GM23338 (cell line): ENCODE results near the gene KCNT1. TPM values are rescaled to one million over a fixed set of nuclear protein-coding genes. Genes with fewer than 3 reads are reported as not detected.

ENCODE experiments used
- ATAC-seq: fragments of 200-7000 bp; cut with Tn5 transposase; 3 replicates; pipeline ENCODE4 v1.9.1; 2020
- DNase-seq: peaks from one replicate; pipeline ENCODE4 v3.0.0-alpha.2; 2015; ENCODE audit warnings: low spot score
- H2AFZ ChIP-seq: fragments of 200-600 bp; sonication (generic); 2 replicates; pipeline ENCODE4 v1.8.0; 2016; ENCODE audit warnings: antibody characterized with exemption, mild to moderate bottlenecking, moderate library complexity
- H3F3A ChIP-seq: fragments of 200-600 bp; sonication (generic); replicated peaks from 2 replicates; pipeline ENCODE4 v1.8.0; 2017; ENCODE audit warnings: antibody characterized with exemption, mixed run types, low read depth
- H3K27ac ChIP-seq: fragments of 200-600 bp; sonication (generic); 2 replicates; pipeline ENCODE4 v1.6.1; 2016; ENCODE audit warnings: low read depth
- H3K27me3 ChIP-seq: fragments of 200-600 bp; sonication (generic); 2 replicates; pipeline ENCODE4 v1.8.0; 2016; ENCODE audit warnings: mild to moderate bottlenecking, mixed run types, moderate library complexity; ENCODE audit not compliant: insufficient read depth
- H3K36me3 ChIP-seq: fragments of 200-600 bp; sonication (generic); 2 replicates; pipeline ENCODE4 v1.8.0; 2016; ENCODE audit warnings: mild to moderate bottlenecking; ENCODE audit not compliant: insufficient read depth
- H3K4me1 ChIP-seq: fragments of 200-600 bp; sonication (generic); 2 replicates; pipeline ENCODE4 v1.8.0; 2016; ENCODE audit warnings: mild to moderate bottlenecking, moderate library complexity; ENCODE audit not compliant: insufficient read depth
- H3K4me2 ChIP-seq: fragments of 200-600 bp; sonication (generic); 2 replicates; pipeline ENCODE4 v1.7.1; 2017; ENCODE audit warnings: mixed run types
- H3K4me3 ChIP-seq: fragments of 200-600 bp; sonication (generic); 2 replicates; pipeline ENCODE4 v1.6.1; 2016; ENCODE audit warnings: mixed run types
- H3K79me2 ChIP-seq: fragments of 200-600 bp; sonication (generic); replicated peaks from 2 replicates; pipeline ENCODE4 v1.8.0; 2017; ENCODE audit warnings: mild to moderate bottlenecking; ENCODE audit not compliant: insufficient read depth
- H3K9me2 ChIP-seq: fragments of 200-600 bp; sonication (generic); 2 replicates; pipeline ENCODE4 v1.8.0; 2017; ENCODE audit not compliant: insufficient read depth
- H4K20me1 ChIP-seq: fragments of 200-600 bp; sonication (generic); replicated peaks from 2 replicates; pipeline ENCODE4 v1.8.0; 2017; ENCODE audit warnings: mild to moderate bottlenecking; ENCODE audit not compliant: insufficient read depth
- H3K27ac Mint-ChIP-seq: 2 replicates; pipeline ENCODE4 v1.8.0; 2020; ENCODE audit warnings: inconsistent platforms, mild to moderate bottlenecking, moderate library complexity, mixed read lengths
- H3K27me3 Mint-ChIP-seq: 3 replicates; pipeline ENCODE4 v1.8.0; 2022; ENCODE audit warnings: low read depth, mild to moderate bottlenecking, moderate library complexity, mixed read lengths, inconsistent platforms; ENCODE audit not compliant: insufficient read depth, poor library complexity
- H3K36me3 Mint-ChIP-seq: 3 replicates; pipeline ENCODE4 v1.8.0; 2021; ENCODE audit warnings: low read depth, mild to moderate bottlenecking, inconsistent platforms, moderate library complexity, mixed read lengths
- H3K4me1 Mint-ChIP-seq: 3 replicates; pipeline ENCODE4 v1.8.0; 2020; ENCODE audit warnings: mild to moderate bottlenecking, inconsistent platforms, mixed read lengths
- H3K4me3 Mint-ChIP-seq: 3 replicates; pipeline ENCODE4 v1.8.0; 2021; ENCODE audit warnings: moderate library complexity, mild to moderate bottlenecking, inconsistent platforms, mixed read lengths
- H3K9me3 Mint-ChIP-seq: 3 replicates; pipeline ENCODE4 v1.8.0; 2020; ENCODE audit warnings: moderate library complexity, mild to moderate bottlenecking, inconsistent platforms, mixed read lengths
- CREB1 ChIP-seq: fragments of 250-450 bp; sonication (Bioruptor Pico); IDR thresholded peaks from 2 replicates; pipeline ENCODE4 v1.5.0; 2020; ENCODE audit warnings: low read depth, mild to moderate bottlenecking, moderate library complexity
- EZH2 ChIP-seq: fragments of 200-600 bp; sonication (generic); IDR thresholded peaks from one replicate; pipeline ENCODE4 v1.8.0; 2017; ENCODE audit warnings: antibody characterized with exemption, mild to moderate bottlenecking, low read depth; ENCODE audit not compliant: unreplicated experiment
- EZH2phosphoT487 ChIP-seq: fragments of 200-600 bp; sonication (generic); IDR thresholded peaks from one replicate; pipeline ENCODE4 v1.8.1; 2018; ENCODE audit warnings: antibody characterized with exemption; ENCODE audit not compliant: unreplicated experiment
- JUNB ChIP-seq: IDR thresholded peaks from one replicate; pipeline ENCODE4 v1.6.1; 2016; ENCODE audit warnings: antibody characterized with exemption; ENCODE audit not compliant: unreplicated experiment
- NANOG ChIP-seq: IDR thresholded peaks from 2 replicates; pipeline ENCODE4 v1.6.1; 2016; ENCODE audit warnings: antibody characterized with exemption, borderline replicate concordance
- POLR2AphosphoS5 ChIP-seq: IDR thresholded peaks from 2 replicates; pipeline ENCODE4 v1.6.1; 2016; ENCODE audit warnings: antibody characterized with exemption, low read depth
- STAT1 ChIP-seq: IDR thresholded peaks from one replicate; pipeline ENCODE4 v1.6.1; 2016; ENCODE audit warnings: antibody characterized with exemption; ENCODE audit not compliant: unreplicated experiment
- ZNF114 ChIP-seq: fragments of 250-450 bp; sonication (Bioruptor Pico); IDR thresholded peaks from 2 replicates; pipeline ENCODE4 v1.5.0; 2020; ENCODE audit warnings: mild to moderate bottlenecking, moderate library complexity
- ZNF331 ChIP-seq: fragments of 250-450 bp; sonication (Bioruptor Pico); IDR thresholded peaks from 2 replicates; pipeline ENCODE4 v1.5.0; 2020; ENCODE audit warnings: low read depth, mild to moderate bottlenecking, moderate library complexity
- polyA plus RNA-seq: library from polyadenylated mRNA; unstranded; fragments of >200 nt; fragmentation: Nextera tagmentation; extraction: Ambion mirVana; gene quantifications from 2 replicates; pipeline ENCODE4 v1.2.1, GENCODE V29; 2016
- total RNA-seq: library from RNA; depleted of rRNA; stranded (reverse); fragments of >200 nt; shearing (Covaris generic); gene quantifications from 2 replicates; pipeline ENCODE4 v1.2.3, GENCODE V29; 2014
- TF ChIP-seq, protein P1 (sequence below): IDR thresholded peaks from 2 replicates; pipeline ENCODE4 v1.6.1; 2016; ENCODE audit warnings: antibody characterized with exemption
- TF ChIP-seq, protein P2 (sequence below), 2 experiments: fragments of 200-600 bp in 1 of 2; sonication (generic) in 1 of 2; conservative IDR thresholded peaks; 2 replicates each; pipeline versions ENCODE4 v1.5.1 to v1.6.1; 2016 to 2017; ENCODE audit warnings: antibody characterized with exemption in 2 of 2, low read depth in 2 of 2, mild to moderate bottlenecking in 2 of 2, moderate library complexity in 1 of 2
- TF ChIP-seq, protein P3 (sequence below): fragments of 250-450 bp; sonication (Bioruptor Pico); IDR thresholded peaks from 2 replicates; pipeline ENCODE4 v1.5.0; 2020; ENCODE audit warnings: mild to moderate bottlenecking, moderate library complexity
- TF ChIP-seq, protein P4 (sequence below): IDR thresholded peaks from one replicate; pipeline ENCODE4 v1.6.1; 2018; ENCODE audit warnings: antibody characterized with exemption; ENCODE audit not compliant: unreplicated experiment

The KCNT1 gene
- total and polyA plus RNA-seq, 2 experiments from 2014 or later, result 0.05 to 0.28 TPM

- no peak overlapping the region for H3K4me2 ChIP-seq
- no peak overlapping the region for H3K4me3 ChIP-seq
- Mint-ChIP-seq H3K36me3 (no peaks in the 10 kb centered on the region; the same call in 2 of the 3 replicates), H3K27ac (no peak overlapping the region), H3K4me3 (no peak overlapping the region), H3K4me1 (no peaks in the 10 kb centered on the region; the same call in 2 of the 3 replicates), H3K9me3 (no peaks in the 10 kb centered on the region), H3K27me3 (peaks cover 3% of the 10 kb centered on the region)
- H2AFZ ChIP-seq, result no peak overlapping the region
- no peaks in the 10 kb centered on the region for H3K9me2 ChIP-seq
- no peaks in the 10 kb centered on the region for H3K27me3 ChIP-seq
- DNase-seq (no peak), ATAC-seq (no peak)
- H4K20me1 ChIP-seq, result no peaks in the 10 kb centered on the region
- TF ChIP-seq, protein P1, sequence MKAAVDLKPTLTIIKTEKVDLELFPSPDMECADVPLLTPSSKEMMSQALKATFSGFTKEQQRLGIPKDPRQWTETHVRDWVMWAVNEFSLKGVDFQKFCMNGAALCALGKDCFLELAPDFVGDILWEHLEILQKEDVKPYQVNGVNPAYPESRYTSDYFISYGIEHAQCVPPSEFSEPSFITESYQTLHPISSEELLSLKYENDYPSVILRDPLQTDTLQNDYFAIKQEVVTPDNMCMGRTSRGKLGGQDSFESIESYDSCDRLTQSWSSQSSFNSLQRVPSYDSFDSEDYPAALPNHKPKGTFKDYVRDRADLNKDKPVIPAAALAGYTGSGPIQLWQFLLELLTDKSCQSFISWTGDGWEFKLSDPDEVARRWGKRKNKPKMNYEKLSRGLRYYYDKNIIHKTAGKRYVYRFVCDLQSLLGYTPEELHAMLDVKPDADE, result no peak
- TF ChIP-seq CREB1 (CRISPR knock-in tag) (no peak), NANOG (no peak), ZNF114 (no peak), ZNF331 (CRISPR knock-in tag) (no peak), POLR2AphosphoS5 (no peak), EZH2phosphoT487 (no peak), STAT1 (no peak), JUNB (no peak), EZH2 (no peak)
- TF ChIP-seq, protein P2, sequence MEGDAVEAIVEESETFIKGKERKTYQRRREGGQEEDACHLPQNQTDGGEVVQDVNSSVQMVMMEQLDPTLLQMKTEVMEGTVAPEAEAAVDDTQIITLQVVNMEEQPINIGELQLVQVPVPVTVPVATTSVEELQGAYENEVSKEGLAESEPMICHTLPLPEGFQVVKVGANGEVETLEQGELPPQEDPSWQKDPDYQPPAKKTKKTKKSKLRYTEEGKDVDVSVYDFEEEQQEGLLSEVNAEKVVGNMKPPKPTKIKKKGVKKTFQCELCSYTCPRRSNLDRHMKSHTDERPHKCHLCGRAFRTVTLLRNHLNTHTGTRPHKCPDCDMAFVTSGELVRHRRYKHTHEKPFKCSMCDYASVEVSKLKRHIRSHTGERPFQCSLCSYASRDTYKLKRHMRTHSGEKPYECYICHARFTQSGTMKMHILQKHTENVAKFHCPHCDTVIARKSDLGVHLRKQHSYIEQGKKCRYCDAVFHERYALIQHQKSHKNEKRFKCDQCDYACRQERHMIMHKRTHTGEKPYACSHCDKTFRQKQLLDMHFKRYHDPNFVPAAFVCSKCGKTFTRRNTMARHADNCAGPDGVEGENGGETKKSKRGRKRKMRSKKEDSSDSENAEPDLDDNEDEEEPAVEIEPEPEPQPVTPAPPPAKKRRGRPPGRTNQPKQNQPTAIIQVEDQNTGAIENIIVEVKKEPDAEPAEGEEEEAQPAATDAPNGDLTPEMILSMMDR (conservative IDR thresholded peaks at IDR 0.05; ENCODE audit: low read depth in 2 of 2), result no peak
- TF ChIP-seq, protein P3, sequence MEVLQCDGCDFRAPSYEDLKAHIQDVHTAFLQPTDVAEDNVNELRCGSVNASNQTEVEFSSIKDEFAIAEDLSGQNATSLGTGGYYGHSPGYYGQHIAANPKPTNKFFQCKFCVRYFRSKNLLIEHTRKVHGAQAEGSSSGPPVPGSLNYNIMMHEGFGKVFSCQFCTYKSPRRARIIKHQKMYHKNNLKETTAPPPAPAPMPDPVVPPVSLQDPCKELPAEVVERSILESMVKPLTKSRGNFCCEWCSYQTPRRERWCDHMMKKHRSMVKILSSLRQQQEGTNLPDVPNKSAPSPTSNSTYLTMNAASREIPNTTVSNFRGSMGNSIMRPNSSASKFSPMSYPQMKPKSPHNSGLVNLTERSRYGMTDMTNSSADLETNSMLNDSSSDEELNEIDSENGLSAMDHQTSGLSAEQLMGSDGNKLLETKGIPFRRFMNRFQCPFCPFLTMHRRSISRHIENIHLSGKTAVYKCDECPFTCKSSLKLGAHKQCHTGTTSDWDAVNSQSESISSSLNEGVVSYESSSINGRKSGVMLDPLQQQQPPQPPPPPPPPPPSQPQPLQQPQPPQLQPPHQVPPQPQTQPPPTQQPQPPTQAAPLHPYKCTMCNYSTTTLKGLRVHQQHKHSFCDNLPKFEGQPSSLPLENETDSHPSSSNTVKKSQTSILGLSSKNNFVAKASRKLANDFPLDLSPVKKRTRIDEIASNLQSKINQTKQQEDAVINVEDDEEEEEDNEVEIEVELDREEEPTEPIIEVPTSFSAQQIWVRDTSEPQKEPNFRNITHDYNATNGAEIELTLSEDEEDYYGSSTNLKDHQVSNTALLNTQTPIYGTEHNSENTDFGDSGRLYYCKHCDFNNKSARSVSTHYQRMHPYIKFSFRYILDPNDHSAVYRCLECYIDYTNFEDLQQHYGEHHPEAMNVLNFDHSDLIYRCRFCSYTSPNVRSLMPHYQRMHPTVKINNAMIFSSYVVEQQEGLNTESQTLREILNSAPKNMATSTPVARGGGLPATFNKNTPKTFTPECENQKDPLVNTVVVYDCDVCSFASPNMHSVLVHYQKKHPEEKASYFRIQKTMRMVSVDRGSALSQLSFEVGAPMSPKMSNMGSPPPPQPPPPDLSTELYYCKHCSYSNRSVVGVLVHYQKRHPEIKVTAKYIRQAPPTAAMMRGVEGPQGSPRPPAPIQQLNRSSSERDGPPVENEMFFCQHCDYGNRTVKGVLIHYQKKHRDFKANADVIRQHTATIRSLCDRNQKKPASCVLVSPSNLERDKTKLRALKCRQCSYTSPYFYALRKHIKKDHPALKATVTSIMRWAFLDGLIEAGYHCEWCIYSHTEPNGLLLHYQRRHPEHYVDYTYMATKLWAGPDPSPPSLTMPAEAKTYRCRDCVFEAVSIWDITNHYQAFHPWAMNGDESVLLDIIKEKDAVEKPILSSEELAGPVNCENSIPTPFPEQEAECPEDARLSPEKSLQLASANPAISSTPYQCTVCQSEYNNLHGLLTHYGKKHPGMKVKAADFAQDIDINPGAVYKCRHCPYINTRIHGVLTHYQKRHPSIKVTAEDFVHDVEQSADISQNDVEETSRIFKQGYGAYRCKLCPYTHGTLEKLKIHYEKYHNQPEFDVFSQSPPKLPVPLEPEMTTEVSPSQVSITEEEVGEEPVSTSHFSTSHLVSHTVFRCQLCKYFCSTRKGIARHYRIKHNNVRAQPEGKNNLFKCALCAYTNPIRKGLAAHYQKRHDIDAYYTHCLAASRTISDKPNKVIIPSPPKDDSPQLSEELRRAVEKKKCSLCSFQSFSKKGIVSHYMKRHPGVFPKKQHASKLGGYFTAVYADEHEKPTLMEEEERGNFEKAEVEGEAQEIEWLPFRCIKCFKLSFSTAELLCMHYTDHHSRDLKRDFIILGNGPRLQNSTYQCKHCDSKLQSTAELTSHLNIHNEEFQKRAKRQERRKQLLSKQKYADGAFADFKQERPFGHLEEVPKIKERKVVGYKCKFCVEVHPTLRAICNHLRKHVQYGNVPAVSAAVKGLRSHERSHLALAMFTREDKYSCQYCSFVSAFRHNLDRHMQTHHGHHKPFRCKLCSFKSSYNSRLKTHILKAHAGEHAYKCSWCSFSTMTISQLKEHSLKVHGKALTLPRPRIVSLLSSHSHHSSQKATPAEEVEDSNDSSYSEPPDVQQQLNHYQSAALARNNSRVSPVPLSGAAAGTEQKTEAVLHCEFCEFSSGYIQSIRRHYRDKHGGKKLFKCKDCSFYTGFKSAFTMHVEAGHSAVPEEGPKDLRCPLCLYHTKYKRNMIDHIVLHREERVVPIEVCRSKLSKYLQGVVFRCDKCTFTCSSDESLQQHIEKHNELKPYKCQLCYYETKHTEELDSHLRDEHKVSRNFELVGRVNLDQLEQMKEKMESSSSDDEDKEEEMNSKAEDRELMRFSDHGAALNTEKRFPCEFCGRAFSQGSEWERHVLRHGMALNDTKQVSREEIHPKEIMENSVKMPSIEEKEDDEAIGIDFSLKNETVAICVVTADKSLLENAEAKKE (CRISPR knock-in tag), result no peak
- TF ChIP-seq, protein P4, sequence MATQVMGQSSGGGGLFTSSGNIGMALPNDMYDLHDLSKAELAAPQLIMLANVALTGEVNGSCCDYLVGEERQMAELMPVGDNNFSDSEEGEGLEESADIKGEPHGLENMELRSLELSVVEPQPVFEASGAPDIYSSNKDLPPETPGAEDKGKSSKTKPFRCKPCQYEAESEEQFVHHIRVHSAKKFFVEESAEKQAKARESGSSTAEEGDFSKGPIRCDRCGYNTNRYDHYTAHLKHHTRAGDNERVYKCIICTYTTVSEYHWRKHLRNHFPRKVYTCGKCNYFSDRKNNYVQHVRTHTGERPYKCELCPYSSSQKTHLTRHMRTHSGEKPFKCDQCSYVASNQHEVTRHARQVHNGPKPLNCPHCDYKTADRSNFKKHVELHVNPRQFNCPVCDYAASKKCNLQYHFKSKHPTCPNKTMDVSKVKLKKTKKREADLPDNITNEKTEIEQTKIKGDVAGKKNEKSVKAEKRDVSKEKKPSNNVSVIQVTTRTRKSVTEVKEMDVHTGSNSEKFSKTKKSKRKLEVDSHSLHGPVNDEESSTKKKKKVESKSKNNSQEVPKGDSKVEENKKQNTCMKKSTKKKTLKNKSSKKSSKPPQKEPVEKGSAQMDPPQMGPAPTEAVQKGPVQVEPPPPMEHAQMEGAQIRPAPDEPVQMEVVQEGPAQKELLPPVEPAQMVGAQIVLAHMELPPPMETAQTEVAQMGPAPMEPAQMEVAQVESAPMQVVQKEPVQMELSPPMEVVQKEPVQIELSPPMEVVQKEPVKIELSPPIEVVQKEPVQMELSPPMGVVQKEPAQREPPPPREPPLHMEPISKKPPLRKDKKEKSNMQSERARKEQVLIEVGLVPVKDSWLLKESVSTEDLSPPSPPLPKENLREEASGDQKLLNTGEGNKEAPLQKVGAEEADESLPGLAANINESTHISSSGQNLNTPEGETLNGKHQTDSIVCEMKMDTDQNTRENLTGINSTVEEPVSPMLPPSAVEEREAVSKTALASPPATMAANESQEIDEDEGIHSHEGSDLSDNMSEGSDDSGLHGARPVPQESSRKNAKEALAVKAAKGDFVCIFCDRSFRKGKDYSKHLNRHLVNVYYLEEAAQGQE, result no peak
- no peak overlapping the region for H3K27ac ChIP-seq
- H3K36me3 ChIP-seq, result no peaks in the 10 kb centered on the region
- no peaks in the 10 kb centered on the region for H3F3A ChIP-seq
- H3K79me2 ChIP-seq, result no peaks in the 10 kb centered on the region
- no peaks in the 10 kb centered on the region for H3K4me1 ChIP-seq
Observed at GRCh38 chr9:135757356-135757755, 55.4 kb downstream of the KCNT1 start.
